Esophagus muscularis mucosa (tissue), 2 donors: ENCODE measurements around the gene ZC3H12C.

Experiments used
- POLR2A ChIP-seq: fragments of 450-650 bp; IDR thresholded peaks from one replicate; pipeline ENCODE4 v1.6.1; 2017; ENCODE audit warnings: antibody characterized with exemption, moderate library complexity, mild to moderate bottlenecking, low read depth
- POLR2AphosphoS5 ChIP-seq, 2 donors: sonication (generic); formaldehyde crosslinking; IDR thresholded peaks; one replicate each; pipeline ENCODE4 v1.6.1; 2017; ENCODE audit warnings: antibody characterized with exemption in 2 of 2

GRCh38 chr11:110090466-110091026, 2.6 kb upstream of the ZC3H12C start:
- TF ChIP-seq POLR2A (no peak), POLR2AphosphoS5 (IDR thresholded peaks at IDR 0.05) (no peak)
